ENCODE measurements around the gene FTH1.
A peak's percentile ranks its signal among the peaks of the same experiment; 100 is the strongest.
"Not testable (repeated sequence)": the region's sequence is repeated elsewhere in the genome, so short reads cannot be mapped to it uniquely, and the experiment has no call there.

The FTH1 gene

DNA sequence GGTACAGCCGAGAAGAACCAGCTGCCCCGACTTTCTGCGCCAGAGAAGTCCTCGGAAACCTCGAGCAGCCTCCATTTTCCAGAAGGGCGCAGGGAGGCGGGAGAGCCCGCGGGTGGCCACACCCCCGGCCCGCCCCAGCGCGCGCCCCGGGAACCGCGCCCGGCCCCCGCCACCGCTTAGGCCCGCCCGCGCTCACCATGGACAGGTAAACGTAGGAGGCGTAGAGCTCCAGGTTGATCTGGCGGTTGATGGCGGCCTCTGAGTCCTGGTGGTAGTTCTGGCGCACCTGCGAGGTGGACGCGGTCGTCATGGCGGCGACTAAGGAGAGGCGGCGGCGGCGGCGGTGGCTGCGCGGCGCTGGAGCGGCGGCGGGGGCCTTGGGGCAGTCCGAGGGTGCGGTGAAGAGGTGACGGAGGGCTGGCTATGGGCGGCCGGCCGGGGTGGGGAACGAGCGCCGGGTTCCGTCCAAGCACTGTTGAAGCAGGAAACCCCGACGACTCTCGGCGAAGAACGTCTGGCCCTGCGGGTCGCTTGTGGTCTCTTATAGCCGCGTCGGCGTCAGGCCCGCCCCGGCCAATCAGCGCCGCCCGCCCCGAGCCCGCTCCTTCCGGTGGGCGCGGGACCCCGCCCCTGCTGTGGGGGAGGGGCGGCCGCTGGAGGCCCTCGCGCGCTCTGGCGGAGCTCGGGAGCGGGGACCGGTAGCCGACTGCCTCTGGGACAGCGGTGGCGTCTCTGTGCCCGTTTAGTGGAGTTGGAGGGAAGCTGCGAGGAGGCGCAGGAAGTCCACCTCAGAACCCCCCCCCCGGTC is at the start of gene FTH1:
Gene FTH1, minus strand, starts transcription at position 519 of the 808 bp plus-strand sequence. Its CDS starts 209 bp downstream, at position 310.
- ATAC-seq: peak; percentile 83
- peak; percentile 92 for DNase-seq

GRCh38 chr11:62015615-62016014 is 48.2 kb upstream of the FTH1 start:
- ATAC-seq (no peak), DNase-seq (no peak)

- no peak for ATAC-seq
Measured at GRCh38 chr11:62013537-62014476, 46.4 kb upstream of the FTH1 start.

DNA sequence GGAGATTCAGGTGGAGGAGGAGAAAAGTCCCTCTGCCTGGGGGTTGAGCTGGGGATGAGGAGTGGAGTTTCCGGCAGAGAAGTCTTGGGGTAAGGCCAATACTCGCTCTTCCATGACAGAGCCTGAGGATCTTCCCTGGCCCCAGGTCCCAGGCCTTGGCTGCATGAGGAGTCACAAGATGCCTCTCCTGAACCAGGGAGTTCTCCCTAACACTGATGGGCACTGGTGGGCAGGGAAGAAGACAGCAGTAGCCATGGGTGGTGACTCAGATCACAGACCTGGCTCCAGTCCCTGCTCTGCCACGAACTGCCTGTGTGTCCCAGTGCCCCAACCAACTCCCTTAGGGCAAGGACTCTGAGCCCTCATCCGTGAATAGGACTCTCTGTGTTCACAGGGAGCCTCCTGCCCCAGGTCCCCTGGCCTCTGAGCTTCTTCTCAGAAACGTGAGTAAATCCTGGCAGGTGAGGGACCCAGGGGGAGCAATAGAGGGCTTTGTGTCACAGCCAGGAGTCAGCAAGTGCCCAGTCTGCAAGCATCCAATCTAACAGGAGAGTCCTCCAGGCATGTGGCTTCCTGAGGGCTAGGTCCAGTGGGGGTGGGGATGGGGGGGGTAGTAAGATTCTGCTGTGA is 45.5 kb upstream of the FTH1 start:
- no peak for ATAC-seq
- no peak for DNase-seq

More at GRCh38 chr11:62013537-62014476, 46.4 kb upstream of the FTH1 start:
- no peak for DNase-seq

DNA sequence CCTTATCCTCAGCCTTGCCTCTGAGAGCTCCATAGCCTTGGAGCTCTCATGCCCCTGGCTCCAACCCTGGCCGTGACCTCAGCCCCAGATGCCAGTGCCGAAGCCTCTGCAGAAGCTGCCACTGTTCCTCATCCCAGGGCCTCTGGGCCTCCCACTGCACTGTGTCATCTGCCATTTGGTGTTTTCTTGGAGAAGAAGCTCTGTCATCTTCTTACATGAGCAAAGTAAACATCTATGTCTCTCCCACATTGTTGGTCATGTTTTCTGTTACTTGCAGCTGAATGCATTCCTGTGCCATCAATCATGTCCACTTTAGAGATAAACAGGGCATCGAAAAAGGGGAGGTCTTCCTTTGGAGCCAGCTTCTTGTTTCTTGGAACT is 45.0 kb upstream of the FTH1 start:
- DNase-seq (no peak), ATAC-seq (no peak)

- no peak for DNase-seq
- ATAC-seq: no peak
Measured at GRCh38 chr11:62011881-62012280, 44.4 kb upstream of the FTH1 start.

- ATAC-seq (no peak), DNase-seq (no peak)
Measured at GRCh38 chr11:62010935-62011528, 43.6 kb upstream of the FTH1 start.

GRCh38 chr11:62008193-62008592 is 40.8 kb upstream of the FTH1 start:
- ATAC-seq (no peak), DNase-seq (no peak)

DNA sequence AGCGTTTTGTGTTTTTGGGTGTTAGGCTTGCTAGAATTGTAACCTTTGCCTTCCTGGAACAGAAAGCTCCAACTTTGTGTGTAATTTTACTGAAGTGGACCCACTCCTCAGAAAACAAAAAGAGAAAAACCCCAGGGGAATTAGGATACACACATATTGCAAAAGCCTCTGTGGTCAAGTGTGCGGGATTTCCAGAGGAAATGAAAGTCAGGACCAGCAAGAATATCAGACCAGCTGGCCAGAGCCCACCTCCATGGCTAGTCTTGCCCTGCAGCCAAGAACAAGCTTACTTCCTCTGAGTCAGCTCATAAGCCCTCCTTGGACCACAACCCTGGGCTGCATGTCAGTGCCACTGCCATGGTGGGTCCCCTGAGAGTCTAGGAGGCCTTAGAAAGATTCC is 37.0 kb upstream of the FTH1 start:
- ATAC-seq (no peak), DNase-seq (no peak)

- not testable (repeated sequence) for ATAC-seq, DNase-seq
Measured at GRCh38 chr11:62002283-62002682, 34.8 kb upstream of the FTH1 start.

DNA sequence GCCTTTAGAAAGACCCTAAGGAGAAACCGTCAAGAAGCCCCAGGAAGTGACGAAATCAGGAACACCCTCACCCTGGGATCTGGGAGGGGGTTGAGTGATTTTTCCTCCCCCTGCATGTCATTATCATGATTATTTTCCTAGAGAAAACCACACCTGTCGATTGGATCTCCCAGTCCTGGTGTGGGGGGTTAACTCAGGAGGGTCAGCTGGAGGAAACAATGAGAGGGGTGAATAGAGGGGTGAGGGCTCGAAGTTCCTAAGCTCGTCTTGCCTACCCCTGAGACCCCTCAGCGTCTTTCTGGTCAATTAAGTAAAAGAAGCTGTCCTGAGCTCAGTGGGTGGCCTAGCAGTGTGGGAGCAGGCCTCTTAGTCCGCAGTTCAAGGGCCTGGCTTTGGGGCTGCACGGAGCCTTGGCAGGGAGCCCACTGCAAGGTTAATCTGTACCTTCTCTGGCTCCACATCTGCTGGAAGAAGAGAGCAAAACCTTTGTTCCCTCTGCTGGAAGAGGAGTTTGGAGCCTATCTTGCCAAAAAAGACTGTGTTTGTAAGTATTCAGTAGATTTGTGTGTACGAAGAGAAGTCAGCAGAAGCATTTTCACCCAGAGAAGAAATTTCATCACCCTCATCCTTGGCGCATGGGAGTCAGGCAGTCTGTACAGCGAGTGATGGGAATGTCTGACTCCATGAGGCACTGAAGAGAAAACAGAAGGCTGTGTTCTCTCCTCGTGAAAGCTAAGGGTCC is 34.2 kb upstream of the FTH1 start:
- ATAC-seq: no peak
- no peak for DNase-seq

GRCh38 chr11:62000539-62001446 is 33.4 kb upstream of the FTH1 start:
- DNase-seq (no peak), ATAC-seq (no peak)

DNA sequence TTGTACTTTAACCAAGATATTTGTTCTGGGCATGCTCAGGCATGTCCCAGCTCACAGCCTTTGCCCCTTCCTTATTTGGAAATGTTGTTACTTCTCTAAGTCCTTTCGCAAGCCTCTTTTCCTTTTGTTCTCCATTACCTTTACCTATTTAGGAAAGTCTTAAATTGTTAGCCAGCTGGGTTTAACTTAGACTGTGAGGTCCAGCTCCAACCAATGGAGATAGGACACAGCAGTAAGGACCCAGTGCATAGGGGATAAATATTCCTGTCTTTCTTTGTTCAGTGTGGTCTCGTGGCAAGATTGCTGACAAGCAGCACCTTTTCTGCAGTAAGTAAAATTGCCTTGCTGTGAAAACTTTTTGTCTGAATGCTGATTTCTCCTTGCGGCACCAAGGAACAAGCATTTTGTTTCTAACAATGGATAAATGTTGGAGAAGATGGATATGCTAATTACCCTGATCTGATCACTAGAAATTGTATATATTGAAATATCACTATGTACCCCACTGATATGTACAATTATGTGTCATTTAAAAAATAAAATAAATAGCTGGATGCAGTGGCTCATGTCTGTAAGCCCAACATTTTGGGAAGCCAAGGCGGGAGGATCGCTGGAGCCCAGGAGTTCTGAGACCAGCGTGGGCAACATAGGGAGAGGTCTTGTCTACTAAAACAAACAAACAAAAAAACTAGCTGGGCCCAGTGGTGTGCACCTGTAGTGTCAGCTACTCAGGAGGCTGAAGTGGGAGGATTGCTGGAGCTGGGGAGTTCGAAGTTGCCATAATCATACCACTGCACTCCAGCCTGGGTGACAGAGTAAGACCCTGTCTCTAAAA is 31.9 kb upstream of the FTH1 start:
- DNase-seq (no peak), ATAC-seq (no peak)

DNA sequence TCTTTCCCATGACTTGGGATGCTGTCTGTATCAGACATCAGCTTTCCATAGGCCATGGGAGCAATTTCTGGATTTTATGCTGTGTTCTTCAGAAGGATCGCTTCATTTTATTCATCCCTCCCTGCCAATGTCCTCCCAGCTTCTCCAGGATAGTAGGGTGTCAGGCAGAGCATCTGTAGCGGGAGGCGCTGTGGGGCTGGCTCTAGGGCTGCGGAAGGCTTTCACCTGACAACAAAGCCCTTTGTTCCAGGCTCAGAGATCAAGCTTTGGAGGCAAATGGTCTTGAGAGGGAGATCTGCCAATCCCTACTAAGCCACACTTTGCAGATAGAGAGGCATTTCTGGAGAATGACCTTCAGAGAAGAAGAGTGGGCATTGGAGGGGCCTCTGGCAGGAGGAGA is 29.5 kb upstream of the FTH1 start:
- ATAC-seq: no peak
- DNase-seq: no peak

- DNase-seq (no peak), ATAC-seq (no peak)
Measured at GRCh38 chr11:61994981-61995380, 27.5 kb upstream of the FTH1 start.

- DNase-seq: no peak
- ATAC-seq: no peak
Measured at GRCh38 chr11:61985869-61986268, 18.4 kb upstream of the FTH1 start.

GRCh38 chr11:61983419-61983818 is 16.0 kb upstream of the FTH1 start:
- ATAC-seq (no peak), DNase-seq (no peak)

DNA sequence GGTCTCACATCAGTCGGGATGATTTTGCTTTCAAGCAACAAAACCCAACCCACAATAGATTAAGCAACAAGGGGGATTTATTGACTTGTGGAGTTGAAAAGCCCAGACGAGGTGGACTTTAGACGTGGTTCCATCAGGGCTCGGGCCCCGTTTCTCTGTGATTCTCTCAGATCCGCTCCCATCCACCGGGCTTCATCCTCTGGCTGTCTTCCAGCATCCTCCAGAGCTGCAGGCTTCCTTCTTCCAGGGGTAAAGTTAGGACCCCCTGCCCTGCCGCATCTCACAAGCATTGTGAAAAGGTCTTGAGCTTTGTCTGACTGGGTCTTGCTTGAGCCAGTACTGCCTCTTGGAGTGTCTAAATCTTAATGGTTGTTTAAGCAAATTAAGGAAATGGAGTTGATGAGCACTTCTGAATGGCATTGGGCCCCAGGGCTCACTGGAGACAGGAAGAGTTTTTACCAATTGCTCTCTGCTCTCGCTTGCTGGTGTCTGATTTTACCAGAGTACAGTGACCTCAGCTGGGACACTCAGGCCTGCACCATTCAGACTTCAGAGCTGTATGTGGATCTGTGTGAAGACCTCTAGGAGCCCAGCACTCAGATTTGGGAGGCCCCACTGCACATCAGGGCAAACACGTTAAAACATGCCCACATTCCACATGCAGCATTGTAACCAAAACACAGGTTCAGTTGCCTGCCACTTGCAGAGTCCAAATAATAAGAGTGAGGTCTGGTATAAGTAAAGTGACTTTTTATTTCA is 13.5 kb upstream of the FTH1 start:
- ATAC-seq: no peak

More for the DNA sequence above, 13.5 kb upstream of the FTH1 start:
- DNase-seq: no peak
